HG02884 (cell line): ENCODE measurements around the gene ATAT1.
"Not testable (repeated sequence)": the region's sequence is repeated elsewhere in the genome, so short reads cannot be mapped to it uniquely, and the experiment has no call there.

Experiments used
- ATAC-seq: cut with Tn5 transposase; IDR thresholded peaks from one replicate; pipeline ENCODE4 v1.9.1; 2021; ENCODE audit warnings: mild to moderate bottlenecking, moderate library complexity; ENCODE audit not compliant: unreplicated experiment

ATAT1 gene

DNA sequence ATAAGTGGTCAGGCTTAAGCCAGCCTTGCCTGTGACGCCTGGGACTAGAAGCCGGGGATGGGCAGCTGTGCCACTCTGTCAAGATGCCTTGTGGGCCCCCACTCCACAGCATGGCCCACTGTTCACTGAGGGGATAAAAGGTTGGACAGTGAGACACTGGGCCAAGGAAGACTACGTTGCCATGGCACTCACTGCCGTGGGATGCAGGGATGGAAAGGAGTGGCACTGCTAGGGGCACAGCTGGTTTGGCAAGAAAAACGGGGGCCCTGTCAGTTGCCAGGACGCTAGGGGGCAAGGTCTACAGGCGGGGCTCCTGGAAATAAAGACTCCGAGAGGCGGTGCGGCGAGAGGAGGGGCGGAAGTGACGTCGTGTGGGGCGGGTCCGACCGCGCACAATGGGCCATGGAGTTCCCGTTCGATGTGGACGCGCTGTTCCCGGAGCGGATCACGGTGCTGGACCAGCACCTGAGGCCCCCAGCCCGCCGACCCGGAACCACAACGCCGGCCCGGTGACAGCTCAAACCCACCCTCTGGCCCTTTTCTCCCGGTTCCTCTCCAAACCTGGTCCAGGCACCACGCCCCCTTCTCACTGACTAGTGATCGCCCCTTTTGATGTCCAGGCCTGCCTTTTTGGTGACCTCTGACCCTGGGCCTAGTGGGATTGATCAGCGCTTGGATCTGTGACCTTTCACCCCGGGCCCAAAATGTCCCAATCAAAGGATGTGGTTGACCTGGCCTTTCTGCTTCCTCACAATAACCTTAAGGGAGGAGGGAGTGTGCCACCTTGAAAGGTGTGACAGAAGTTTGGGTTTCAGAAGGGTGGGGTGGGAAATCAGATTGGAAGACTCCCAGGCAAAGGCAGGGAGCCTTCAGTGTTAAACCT lies at the start of gene ATAT1:
Gene ATAT1 (plus strand): TSS at position 391 of the 883 bp plus-strand sequence.
- peak; percentile 87 for ATAC-seq

DNA sequence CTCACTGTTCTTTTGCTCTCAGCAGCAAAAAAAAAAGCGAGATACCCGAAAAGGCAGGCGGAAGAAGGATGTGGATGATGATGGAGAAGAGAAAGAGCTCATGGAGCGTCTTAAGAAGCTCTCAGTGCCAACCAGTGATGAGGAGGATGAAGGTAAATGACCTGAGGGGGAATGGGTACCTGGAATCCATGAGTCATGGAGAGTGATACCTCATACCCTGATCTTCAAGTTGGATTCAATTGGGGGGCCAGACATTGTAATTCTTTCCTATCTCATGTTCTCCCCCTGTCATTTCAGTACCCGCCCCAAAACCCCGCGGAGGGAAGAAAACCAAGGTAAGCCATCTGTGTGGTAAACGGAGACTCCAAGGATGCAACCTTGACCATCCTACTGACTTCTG lies 48.6 kb upstream of the ATAT1 start:
- no peak for ATAC-seq

DNA sequence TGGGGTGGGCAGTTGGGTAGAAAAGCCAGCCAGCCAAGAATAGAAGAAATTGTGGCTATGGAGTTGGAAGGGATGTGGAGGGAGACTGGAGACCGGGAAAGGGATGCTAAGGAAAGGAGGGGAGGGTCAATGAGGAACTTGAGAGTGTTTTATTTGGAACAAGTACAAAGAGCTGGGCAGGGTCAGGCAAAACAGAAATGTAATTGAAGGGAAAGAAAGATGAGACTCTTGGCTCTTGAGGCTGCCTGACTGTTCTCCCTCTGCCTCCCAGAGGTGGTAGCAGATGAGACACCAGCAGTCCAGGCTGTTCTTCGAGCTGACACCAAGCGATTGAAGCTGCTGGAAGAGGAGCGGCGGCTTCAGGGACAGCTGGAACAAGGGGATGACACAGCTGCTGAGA lies 42.8 kb upstream of the ATAT1 start:
- ATAC-seq, result no peak

DNA sequence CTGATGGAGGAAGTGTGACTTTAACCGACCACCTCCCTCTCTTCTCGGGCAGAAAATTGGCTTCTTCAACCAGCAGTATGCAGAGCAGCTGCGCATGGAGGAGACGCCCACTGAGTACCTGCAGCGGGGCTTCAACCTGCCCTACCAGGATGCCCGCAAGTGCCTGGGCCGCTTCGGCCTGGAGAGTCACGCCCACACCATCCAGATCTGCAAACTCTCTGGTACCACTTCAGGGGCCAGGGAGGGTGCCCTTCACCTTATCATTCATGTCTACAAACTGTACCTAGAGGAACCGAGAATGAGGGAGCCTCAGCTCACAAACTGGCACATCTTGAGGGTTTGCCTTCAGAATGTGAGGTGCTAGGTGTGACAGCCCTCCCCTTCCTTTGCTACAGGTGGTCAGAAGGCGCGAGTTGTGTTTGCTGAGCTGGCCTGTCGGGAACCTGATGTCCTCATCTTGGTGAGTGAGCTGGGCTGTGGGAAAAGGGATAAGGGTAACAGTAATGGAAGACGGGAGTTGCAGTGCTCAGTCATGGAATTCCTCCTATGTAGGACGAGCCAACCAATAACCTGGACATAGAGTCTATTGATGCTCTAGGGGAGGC lies 36.8 kb upstream of the ATAT1 start:
- ATAC-seq, result no peak

DNA sequence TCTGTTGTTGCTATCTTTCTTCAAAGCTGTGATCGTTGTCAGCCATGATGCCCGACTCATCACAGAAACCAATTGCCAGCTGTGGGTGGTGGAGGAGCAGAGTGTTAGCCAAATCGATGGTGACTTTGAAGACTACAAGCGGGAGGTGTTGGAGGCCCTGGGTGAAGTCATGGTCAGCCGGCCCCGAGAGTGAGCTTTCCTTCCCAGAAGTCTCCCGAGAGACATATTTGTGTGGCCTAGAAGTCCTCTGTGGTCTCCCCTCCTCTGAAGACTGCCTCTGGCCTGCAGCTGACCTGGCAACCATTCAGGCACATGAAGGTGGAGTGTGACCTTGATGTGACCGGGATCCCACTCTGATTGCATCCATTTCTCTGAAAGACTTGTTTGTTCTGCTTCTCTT lies 36.2 kb upstream of the ATAT1 start:
- ATAC-seq, result no peak

DNA sequence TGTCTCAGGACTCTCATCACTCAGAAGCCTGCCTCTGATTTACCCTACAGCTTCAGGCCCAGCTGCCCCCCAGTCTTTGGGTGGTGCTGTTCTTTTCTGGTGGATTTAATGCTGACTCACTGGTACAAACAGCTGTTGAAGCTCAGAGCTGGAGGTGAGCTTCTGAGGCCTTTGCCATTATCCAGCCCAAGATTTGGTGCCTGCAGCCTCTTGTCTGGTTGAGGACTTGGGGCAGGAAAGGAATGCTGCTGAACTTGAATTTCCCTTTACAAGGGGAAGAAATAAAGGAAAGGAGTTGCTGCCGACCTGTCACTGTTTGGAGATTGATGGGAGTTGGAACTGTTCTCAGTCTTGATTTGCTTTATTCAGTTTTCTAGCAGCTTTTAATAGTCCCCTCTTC lies 35.7 kb upstream of the ATAT1 start:
- ATAC-seq, result no peak

DNA sequence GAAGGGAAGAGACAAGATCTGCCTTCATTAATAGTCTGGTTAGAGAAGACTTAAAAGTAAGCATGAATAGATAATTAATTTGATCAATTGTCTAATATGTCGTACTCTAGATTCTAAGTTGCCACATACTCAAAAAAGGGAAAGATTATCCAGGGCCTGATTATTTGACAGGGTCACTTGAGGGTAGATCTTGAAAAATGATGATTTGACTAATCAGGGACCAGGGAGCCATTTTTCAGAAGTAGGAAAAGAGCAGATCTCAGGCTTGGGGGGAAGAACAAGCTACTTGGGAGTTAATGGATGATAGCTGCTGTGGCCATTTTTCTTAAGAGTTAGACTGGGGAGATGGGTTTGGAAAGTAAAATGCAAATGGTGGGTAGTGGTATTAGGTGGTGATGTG lies 34.4 kb upstream of the ATAT1 start:
- no peak for ATAC-seq

DNA sequence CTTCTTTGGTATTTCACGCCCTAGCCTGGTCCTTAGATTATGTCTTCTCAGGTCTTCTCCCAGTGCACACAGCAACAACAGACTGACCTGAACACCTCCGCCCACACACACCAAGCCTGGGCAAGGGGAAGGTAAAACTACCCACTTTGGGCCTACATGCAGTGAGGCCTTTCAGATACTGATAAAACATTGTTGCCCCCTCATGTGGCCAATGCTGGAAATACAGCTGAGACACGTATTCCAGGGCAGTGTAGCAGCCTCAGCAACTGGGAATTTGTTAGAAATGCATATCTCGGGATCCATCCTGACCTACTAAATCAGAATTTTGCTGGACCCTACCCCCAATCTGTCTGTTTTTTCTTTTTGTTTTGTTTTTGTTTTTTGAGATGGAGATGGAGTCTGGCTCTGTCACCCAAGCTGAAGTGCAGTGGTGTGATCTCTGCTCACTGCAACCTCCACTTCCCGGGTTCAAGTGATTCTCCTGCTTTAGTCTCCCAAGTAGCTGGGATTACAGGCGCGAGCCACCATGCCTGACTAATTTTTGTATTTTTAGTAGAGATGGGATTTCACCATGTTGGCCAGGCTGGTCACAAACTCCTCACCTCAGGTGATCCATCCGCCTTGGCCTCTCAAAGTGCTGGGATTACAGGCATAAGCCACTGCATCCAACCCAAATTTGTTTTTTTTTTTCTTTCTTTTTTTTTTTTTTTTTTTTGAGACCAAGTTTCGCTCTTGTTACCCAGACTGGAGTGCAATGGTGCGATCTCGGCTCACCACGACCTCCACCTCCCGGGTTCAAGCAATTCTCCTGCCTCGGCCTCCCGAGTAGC lies 29.1 kb upstream of the ATAT1 start:
- ATAC-seq, result not testable (repeated sequence)

DNA sequence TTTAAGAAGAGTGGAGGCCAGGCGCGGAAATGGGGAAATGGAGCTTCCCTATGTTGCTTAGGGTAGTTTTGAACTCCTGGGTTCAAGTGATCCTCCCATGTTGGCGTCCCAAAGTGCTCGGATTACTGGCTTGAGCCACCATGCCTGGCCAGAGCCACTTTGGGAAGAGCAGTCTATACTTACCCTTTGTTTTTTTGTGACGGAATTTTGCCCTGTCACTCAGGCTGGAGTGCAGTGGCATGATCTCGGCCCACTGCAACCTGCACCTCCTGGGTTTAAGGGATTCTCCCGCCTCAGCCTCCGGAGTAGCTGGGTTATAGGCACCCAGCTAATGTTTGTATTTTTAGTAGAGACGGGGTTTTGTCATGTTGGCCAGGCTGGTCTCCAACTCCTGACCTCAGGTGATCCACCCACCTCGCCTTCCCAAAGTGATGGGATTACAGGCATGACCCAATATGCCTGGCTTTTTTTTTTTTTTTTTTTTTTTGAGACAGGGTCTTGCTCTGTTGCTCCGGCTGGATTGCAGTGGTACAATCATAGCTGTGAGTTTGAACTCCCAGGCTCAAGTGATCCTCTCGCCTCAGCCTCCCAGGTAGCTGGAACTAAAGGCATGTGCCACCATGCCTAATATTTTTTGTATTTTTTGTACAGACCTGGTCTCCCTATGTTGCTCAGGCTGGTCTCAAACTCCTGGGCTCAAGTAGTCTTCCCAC lies 27.6 kb upstream of the ATAT1 start:
- no peak for ATAC-seq

DNA sequence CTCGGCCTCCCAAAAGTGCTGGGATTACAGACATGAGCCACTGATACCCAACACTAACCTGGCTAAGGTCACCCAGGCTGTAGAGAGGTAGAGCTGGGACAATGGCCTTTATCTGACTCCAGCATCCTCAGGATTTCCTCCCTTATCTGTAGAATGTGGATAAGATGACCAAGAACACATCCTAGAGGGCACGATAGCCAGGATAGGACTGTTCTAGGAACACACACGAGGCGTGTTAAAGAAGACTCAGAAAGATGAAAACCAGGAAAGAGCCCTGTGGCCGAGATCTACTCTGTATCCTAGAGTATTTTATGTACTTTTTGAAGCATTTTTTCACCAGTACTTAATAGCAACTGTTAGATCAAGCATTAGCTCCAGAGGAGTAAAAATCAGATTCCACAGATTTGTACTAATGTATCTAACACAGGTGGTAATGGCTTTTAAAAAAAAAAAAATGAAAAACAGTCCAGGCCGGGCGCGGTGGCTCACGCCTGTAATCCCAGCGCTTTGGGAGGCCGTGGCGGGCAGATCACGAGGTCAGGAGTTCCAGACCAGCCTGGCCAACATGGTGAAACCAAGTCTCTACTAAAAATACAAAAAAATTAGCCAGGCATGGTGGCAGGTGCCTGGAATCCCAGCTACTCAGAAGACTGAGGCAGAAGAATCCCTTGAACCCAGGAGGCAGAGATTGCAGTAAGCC lies 26.9 kb upstream of the ATAT1 start:
- ATAC-seq, result no peak

DNA sequence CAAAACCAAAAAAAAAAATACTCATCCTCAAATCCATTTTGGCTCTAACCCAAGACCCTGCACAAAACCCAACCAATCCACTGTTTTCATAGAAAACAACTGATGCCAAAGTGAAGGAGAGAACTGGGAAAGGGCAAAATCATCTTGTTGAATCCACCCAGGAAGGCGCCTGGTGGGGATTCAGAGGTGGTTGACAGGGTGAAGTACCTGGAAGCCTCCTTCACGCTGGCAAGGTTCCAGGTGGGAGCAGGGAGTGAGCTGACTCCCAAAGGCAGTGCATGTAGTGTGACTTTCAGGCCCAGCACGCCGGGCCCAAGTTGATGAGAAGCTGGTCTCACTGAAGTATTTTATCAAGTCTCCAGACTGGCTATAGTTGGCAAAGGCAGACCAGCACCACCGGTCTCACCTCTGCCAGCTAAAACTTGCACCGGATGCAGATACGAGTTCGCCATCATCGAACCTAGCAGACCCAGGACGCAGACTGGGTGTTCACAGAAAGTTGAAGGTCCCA lies 26.2 kb upstream of the ATAT1 start:
- ATAC-seq, result no peak

DNA sequence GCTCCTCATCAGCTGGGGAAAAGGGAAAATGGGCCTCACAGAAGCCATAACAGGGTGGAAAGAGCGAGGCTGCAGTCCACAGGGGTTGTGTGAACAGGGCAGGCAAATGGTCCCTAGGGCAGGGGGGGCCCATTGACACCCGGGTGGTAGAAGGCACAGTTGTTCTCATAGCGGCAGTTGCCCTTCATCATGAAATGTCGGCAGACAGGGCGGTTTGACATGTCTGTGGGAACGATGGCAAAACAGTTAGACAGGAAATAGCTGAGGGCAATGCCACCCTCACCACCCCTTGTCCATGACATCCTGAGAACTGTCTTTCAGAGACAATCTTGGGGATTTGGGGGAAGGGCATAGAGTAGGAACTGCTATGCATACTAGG lies 25.2 kb upstream of the ATAT1 start:
- ATAC-seq, result no peak

DNA sequence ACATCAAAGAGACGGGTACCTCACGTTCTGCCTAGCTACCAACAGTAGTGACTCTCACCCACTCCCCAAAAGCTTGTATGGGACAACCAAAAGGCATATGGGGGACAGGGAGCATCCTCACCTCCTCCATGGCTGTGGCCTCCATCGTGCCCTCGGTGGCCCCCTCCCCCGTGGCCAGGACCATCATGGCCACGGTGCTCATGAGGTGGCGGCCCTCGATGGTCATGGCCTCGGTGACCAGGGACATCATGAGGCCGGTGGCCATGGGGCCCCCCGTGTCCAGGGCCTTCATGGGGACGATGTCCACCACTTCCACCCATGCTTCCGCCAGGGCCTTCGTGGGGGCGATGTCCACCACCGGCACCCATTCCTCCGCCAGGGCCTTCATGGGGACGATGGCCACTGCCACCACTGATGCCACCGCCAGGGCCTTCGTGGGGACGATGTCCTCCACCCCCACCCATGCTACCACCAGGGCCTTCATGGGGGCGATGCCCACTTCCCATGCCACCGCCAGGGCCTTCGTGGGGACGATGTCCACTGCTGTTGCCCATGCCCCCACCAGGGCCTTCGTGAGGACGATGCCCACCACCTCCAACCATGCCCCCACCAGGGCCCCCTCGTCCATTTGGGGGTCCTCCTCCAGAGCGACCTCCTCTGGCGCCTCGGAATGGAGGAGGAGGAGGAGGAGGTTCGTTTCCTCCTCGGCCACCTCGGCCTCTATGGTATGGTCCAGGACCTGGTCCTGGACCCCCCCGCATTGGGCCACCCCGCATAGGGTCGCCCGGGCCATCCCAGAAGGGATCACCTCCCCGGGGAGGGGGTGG lies 24.6 kb upstream of the ATAT1 start:
- no peak for ATAC-seq

DNA sequence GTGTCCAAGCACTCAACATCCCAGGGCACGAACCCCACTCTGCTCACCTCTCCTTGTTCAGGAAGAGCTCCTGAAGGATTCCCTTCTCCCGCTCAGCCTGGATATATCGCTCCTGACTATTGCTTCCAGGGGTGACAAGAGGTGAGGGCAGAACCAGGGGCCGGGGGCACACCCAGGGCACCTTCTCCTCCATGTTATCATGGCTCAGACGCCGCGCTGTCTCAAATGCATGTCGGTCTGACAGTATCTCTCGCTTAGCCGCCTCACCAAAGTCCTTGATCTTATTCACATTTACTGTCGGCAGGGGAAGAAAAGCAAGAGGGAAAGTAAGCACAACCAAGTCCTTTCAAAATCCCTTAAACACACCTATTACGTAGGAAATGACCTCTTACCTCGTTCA lies 22.7 kb upstream of the ATAT1 start:
- ATAC-seq, result no peak

DNA sequence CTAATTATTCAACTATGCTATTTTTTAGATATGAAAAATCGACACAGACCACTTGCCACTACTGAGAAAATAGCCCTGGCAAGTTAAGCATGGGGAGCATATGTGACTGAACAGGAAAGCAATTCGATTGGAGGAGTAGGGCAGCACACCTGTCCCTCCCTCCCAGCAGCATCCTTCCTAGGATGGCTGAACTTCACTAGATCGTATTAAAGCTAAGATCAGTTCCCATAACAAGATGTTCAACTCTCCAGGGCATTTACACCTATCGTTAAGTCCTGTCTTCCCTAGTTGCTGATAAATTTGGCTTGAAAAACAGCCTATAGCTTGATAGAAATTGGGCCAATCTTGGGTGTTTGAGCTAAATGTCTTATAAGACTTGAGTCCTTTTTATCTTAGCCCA lies 16.6 kb upstream of the ATAT1 start:
- ATAC-seq, result no peak

DNA sequence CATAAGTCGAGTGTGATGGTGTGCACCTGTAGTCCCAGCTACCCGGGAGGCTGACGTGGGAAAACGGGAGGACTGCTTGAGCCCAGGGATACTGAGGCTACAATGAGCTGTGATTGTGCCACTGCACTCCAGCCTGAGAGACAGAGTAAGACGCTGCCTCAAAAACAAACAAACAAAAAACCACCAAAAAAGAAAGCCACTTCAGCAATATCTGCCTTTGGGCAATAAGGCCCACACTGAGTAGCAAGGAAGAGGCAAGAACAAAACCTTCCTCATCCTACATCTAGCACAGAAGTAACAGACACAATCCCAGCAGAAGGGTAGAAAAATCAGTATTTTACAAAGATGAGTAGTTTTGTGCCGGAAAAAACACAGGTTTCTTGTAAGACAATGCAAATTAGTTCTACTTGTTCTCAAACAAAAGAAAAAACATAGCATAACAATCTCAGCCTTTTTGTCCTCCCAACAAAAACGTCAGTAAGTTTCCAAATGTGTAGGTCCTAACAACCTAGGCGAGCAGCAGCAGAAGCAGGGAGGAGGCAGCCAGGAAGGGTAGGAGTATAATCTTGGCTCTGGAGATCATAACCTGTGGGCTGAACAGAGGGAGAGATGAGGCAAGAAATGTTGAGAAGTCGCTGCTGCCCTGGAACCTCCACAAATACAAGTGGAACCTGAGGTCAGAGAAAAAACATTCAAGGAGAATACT lies 15.4 kb upstream of the ATAT1 start:
- no peak for ATAC-seq

DNA sequence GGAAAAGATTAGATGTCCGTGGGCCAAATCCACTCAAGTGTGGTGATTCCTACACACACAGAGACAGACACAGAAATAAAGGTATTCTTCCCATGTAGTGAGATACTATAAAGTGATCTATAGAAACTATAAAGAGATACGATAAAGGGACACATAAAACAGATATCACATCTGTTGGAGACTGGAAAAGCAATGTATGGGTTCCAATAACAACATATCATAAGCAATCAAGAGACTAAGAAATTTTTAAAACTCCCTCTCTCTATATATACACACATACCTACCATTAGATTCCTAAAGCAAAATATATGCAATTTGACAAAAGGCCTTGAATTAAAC lies 14.8 kb upstream of the ATAT1 start:
- no peak for ATAC-seq

DNA sequence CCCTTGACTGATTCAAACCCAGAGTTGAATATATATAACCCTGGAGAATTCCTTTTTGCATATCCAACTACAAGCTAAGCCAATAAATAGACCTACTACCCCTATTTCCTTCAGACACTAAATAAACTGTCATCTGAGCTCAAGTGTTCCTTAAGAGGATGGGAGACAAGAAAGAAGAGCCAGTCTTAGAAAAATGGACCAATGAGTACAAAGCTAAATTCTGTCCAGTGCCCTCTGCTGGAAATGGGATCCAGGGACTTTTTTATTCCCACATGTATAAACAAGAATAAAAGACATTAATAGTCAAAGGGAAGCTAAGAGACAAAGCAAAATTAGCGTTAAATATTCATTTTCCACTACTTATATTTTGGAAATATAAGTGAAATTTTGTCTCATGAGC lies 14.5 kb upstream of the ATAT1 start:
- no peak for ATAC-seq

DNA sequence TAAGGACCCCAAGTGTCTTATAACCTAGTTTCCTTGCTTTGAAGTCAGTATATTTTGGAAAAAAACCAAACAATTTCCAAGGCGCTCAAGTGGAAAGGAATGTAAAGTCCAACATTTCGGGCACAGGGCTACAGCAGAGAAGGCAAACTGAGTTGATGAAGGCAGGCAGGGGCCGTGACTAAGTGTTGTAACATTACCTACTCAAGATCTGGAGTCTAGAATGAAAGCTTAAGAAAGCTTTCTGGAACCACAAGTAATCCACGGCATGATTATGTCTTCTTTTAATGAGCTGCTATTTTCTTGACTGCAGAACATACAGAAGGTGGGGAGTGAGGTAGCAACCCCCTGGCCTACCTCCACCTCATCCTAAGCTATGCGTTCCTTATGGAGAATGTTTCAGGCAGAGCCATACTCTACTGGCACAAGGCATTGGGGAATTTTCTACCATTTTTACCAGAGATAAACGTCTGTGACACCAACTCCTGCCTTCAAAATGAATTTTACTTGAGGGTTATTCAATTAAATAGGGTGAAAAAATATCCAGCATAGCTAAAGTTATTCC lies 13.9 kb upstream of the ATAT1 start:
- ATAC-seq, result no peak
